H9 (cell line): ENCODE results near the gene TMEM190. TPM values are rescaled to one million over a fixed set of nuclear protein-coding genes. Genes with fewer than 3 reads are reported as not detected.

Source experiments
- DNase-seq: peaks from one replicate; pipeline ENCODE4 v3.0.0-alpha.2; 2017
- H2AFZ ChIP-seq: one replicate; pipeline ENCODE4 v1.6.1; 2013; ENCODE audit warnings: mild to moderate bottlenecking, low read length, control low read depth, moderate library complexity
- H2AK5ac ChIP-seq: 2 replicates; pipeline ENCODE4 v1.6.1; 2013; ENCODE audit warnings: low read length, control low read depth, mixed read lengths; ENCODE audit not compliant: insufficient read length
- H2BK120ac ChIP-seq: one replicate; pipeline ENCODE4 v1.6.1; 2013; ENCODE audit warnings: low read depth, mild to moderate bottlenecking, low read length, control low read depth, inconsistent platforms; ENCODE audit not compliant: poor library complexity, severe bottlenecking
- H2BK12ac ChIP-seq: 2 replicates; pipeline ENCODE4 v1.6.1; 2013; ENCODE audit warnings: low read length, control low read depth, mixed read lengths, low read depth; ENCODE audit not compliant: insufficient read length
- H2BK15ac ChIP-seq: 2 replicates; pipeline ENCODE4 v1.6.1; 2013; ENCODE audit warnings: low read depth, low read length, control low read depth
- H2BK20ac ChIP-seq: one replicate; pipeline ENCODE4 v1.6.1; 2013; ENCODE audit warnings: low read depth, mild to moderate bottlenecking, low read length, control low read depth, inconsistent platforms; ENCODE audit not compliant: poor library complexity, severe bottlenecking
- H2BK5ac ChIP-seq: 2 replicates; pipeline ENCODE4 v1.6.1; 2013; ENCODE audit warnings: low read length, control low read depth, mixed read lengths; ENCODE audit not compliant: insufficient read length
- H3K14ac ChIP-seq: 2 replicates; pipeline ENCODE4 v1.6.1; 2013; ENCODE audit warnings: low read length, control low read depth; ENCODE audit not compliant: insufficient read depth
- H3K18ac ChIP-seq: 2 replicates; pipeline ENCODE4 v1.6.1; 2013; ENCODE audit warnings: low read depth, mild to moderate bottlenecking, mixed read lengths, low read length, control low read depth; ENCODE audit not compliant: insufficient read length
- H3K23ac ChIP-seq: 2 replicates; pipeline ENCODE4 v1.6.1; 2013; ENCODE audit warnings: low read length, control low read depth, mixed read lengths, low read depth; ENCODE audit not compliant: insufficient read length
- H3K23me2 ChIP-seq: 2 replicates; pipeline ENCODE4 v1.6.1; 2013; ENCODE audit warnings: low read depth, mild to moderate bottlenecking, mixed read lengths, low read length, control low read depth; ENCODE audit not compliant: insufficient read length, poor library complexity, severe bottlenecking
- H3K27ac ChIP-seq: 2 replicates; pipeline ENCODE4 v1.5.1; 2013; ENCODE audit warnings: low read length, control low read depth, mixed read lengths, low read depth; ENCODE audit not compliant: insufficient read length
- H3K27me3 ChIP-seq: 2 replicates; pipeline ENCODE4 v1.6.1; 2013; ENCODE audit warnings: low read length, control low read depth, inconsistent platforms; ENCODE audit not compliant: insufficient read depth
- H3K4ac ChIP-seq: 2 replicates; pipeline ENCODE4 v1.6.1; 2013; ENCODE audit warnings: low read depth, mild to moderate bottlenecking, control low read depth, inconsistent platforms, low read length, moderate library complexity
- H3K4me1 ChIP-seq: 2 replicates; pipeline ENCODE4 v1.6.1; 2013; ENCODE audit warnings: low read length, control low read depth, inconsistent platforms; ENCODE audit not compliant: insufficient read depth
- H3K4me2 ChIP-seq: 2 replicates; pipeline ENCODE4 v1.6.1; 2013; ENCODE audit warnings: low read length, control low read depth, mixed read lengths; ENCODE audit not compliant: insufficient read length, insufficient read depth
- H3K56ac ChIP-seq: 2 replicates; pipeline ENCODE4 v1.6.1; 2013; ENCODE audit warnings: low read depth, mild to moderate bottlenecking, mixed read lengths, low read length, control low read depth; ENCODE audit not compliant: insufficient read length
- H3K79me1 ChIP-seq: 2 replicates; pipeline ENCODE4 v1.6.1; 2013; ENCODE audit warnings: low read depth, mild to moderate bottlenecking, moderate library complexity, low read length, control low read depth, inconsistent platforms; ENCODE audit not compliant: insufficient read depth, poor library complexity, severe bottlenecking
- H3K79me2 ChIP-seq: 2 replicates; pipeline ENCODE4 v1.6.1; 2013; ENCODE audit warnings: low read length, control low read depth, inconsistent platforms; ENCODE audit not compliant: insufficient read depth
- H3K9ac ChIP-seq: 2 replicates; pipeline ENCODE4 v1.6.1; 2013; ENCODE audit warnings: low read length, control low read depth, mixed read lengths; ENCODE audit not compliant: insufficient read length; ENCODE audit errors: extremely low read depth
- H3K9me3 ChIP-seq: one replicate; pipeline ENCODE4 v1.6.1; 2013; ENCODE audit warnings: low read depth, low read length, inconsistent platforms; ENCODE audit not compliant: control insufficient read depth
- H3T11ph ChIP-seq: one replicate; pipeline ENCODE4 v1.6.1; 2013; ENCODE audit warnings: mild to moderate bottlenecking, low read length, control low read depth, inconsistent platforms
- H4K20me1 ChIP-seq: one replicate; pipeline ENCODE4 v1.6.1; 2013; ENCODE audit not compliant: control insufficient read depth, insufficient read length, insufficient read depth
- H4K5ac ChIP-seq: 2 replicates; pipeline ENCODE4 v1.6.1; 2013; ENCODE audit warnings: low read depth, mild to moderate bottlenecking, mixed read lengths, low read length, control low read depth; ENCODE audit not compliant: insufficient read length
- H4K8ac ChIP-seq: replicated peaks from 2 replicates; pipeline ENCODE4 v1.6.1; 2013; ENCODE audit warnings: low read length, control low read depth, mixed read lengths, low read depth; ENCODE audit not compliant: insufficient read length
- H4K91ac ChIP-seq: 2 replicates; pipeline ENCODE4 v1.6.1; 2013; ENCODE audit warnings: low read depth, mild to moderate bottlenecking, moderate library complexity, mixed read lengths, low read length, control low read depth; ENCODE audit not compliant: insufficient read length
- H3K27ac Mint-ChIP-seq, 3 experiments: 2 replicates in 2 of 3; 3 replicates in 1 of 3; pipeline ENCODE4 v1.8.0; 2020 to 2021; ENCODE audit warnings: mixed read lengths in 3 of 3, mild to moderate bottlenecking in 1 of 3, moderate library complexity in 1 of 3
- H3K27me3 Mint-ChIP-seq: 2 replicates; pipeline ENCODE4 v1.8.0; 2021; ENCODE audit warnings: low read depth, mild to moderate bottlenecking, moderate library complexity, mixed read lengths
- H3K36me3 Mint-ChIP-seq, 3 experiments: 2 replicates in 2 of 3; 3 replicates in 1 of 3; pipeline ENCODE4 v1.8.0; 2020 to 2021; ENCODE audit warnings: low read depth in 3 of 3, mixed read lengths in 3 of 3; ENCODE audit not compliant: insufficient read depth in 1 of 3
- H3K4me1 Mint-ChIP-seq, 2 experiments: 2 replicates each; pipeline ENCODE4 v1.8.0; 2020; ENCODE audit warnings: mixed read lengths in 2 of 2
- H3K4me3 Mint-ChIP-seq, 2 experiments: 2 replicates in 1 of 2; 3 replicates in 1 of 2; pipeline ENCODE4 v1.8.0; 2020 to 2021; ENCODE audit warnings: mild to moderate bottlenecking in 2 of 2, mixed read lengths in 2 of 2, moderate library complexity in 1 of 2
- H3K9me3 Mint-ChIP-seq, 2 experiments: 2 replicates in 1 of 2; 3 replicates in 1 of 2; pipeline ENCODE4 v1.8.0; 2020; ENCODE audit warnings: mild to moderate bottlenecking in 2 of 2, mixed read lengths in 2 of 2, moderate library complexity in 1 of 2
- WGBS: extraction: QIAGEN DNeasy Blood & Tissue Kit; methylation state at CpG from one replicate; pipeline ENCODE4 v1.1.7; 2013; ENCODE audit warnings: missing lambda C conversion rate, low lambda C conversion rate, mixed read lengths; ENCODE audit not compliant: insufficient read length; ENCODE audit errors: extremely low coverage; 5-methylcytosine and 5-hydroxymethylcytosine counted together
- total RNA-seq: library from RNA; stranded (reverse); gene quantifications from 2 replicates; pipeline ENCODE4 v1.2.1, GENCODE V29; 2021
- TF ChIP-seq, protein P1 (sequence below): fragments of 200-600 bp; sonication (generic); conservative IDR thresholded peaks from 3 replicates; pipeline ENCODE4 v1.8.0; 2021; ENCODE audit warnings: antibody characterized with exemption, mild to moderate bottlenecking

Gene TMEM190
- total RNA-seq, 1 experiment from 2014 or later, result 1.5 TPM

DNA sequence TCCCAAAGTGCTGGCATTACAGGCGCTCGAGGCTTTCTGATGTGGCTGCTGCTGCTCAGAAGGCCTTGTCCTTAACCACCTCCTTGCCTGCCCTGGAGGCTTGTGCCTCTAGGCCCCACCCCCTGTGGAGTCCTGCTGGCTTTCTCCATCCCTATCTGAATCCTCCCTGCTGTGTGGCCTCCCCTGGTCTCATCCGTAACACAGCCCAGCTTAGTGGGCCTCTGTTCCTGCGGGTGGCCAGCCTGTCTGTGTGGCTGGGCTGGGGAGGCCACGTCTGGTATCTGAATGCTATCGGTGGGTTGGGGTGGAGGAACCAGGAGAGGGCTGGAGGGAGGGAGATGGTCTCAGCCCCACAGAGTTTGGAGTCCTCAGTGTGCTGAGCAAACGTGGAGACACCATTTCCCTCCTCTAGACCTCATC is 13.8 kb downstream of the TMEM190 start:
- peaks cover 40 to 50% (median 44%) of the 10 kb centered on the region in 3 experiments for H3K36me3 Mint-ChIP-seq
- H3K23ac ChIP-seq, result no peak overlapping the region
- H3K79me2 ChIP-seq, result peaks cover 17% of the 10 kb centered on the region; the same call in 1 of the 2 replicates
- H4K91ac ChIP-seq, result no peak overlapping the region
- no peak overlapping the region for H3K4ac ChIP-seq
- H3K79me1 ChIP-seq, result peaks cover 15% of the 10 kb centered on the region
- no peak overlapping the region for H3K9ac ChIP-seq
- H2AFZ ChIP-seq, result no peak overlapping the region
- no peak overlapping the region for H4K5ac ChIP-seq
- H2BK120ac ChIP-seq, result no peak overlapping the region
- H3K4me1 ChIP-seq, result peaks cover 4% of the 10 kb centered on the region
- no CpG with 5 or more reads among the region's 7 CpGs for WGBS
- no peak for DNase-seq
- no peak overlapping the region for H3K4me2 ChIP-seq
- H3K23me2 ChIP-seq, result peaks cover 10% of the 10 kb centered on the region
- H2BK15ac ChIP-seq, result no peak overlapping the region
- H3T11ph ChIP-seq, result no peak overlapping the region
- peak overlapping the region in 1 of 3 experiments; percentile 80; a peak in 2 of 7 replicates for H3K27ac Mint-ChIP-seq
- no peak overlapping the region for H3K56ac ChIP-seq
- H4K20me1 ChIP-seq, result peaks cover 3% of the 10 kb centered on the region
- H3K18ac ChIP-seq, result no peak overlapping the region
- peaks cover 0 to 2% of the 10 kb centered on the region in 2 experiments; a peak in 1 of 5 replicates for H3K9me3 Mint-ChIP-seq
- no peak overlapping the region for H3K27ac ChIP-seq
- TF ChIP-seq, protein P1, sequence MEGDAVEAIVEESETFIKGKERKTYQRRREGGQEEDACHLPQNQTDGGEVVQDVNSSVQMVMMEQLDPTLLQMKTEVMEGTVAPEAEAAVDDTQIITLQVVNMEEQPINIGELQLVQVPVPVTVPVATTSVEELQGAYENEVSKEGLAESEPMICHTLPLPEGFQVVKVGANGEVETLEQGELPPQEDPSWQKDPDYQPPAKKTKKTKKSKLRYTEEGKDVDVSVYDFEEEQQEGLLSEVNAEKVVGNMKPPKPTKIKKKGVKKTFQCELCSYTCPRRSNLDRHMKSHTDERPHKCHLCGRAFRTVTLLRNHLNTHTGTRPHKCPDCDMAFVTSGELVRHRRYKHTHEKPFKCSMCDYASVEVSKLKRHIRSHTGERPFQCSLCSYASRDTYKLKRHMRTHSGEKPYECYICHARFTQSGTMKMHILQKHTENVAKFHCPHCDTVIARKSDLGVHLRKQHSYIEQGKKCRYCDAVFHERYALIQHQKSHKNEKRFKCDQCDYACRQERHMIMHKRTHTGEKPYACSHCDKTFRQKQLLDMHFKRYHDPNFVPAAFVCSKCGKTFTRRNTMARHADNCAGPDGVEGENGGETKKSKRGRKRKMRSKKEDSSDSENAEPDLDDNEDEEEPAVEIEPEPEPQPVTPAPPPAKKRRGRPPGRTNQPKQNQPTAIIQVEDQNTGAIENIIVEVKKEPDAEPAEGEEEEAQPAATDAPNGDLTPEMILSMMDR, result no peak
- no peak overlapping the region for H2BK20ac ChIP-seq
- H3K9me3 ChIP-seq, result no peaks in the 10 kb centered on the region
- no peak overlapping the region for H2BK12ac ChIP-seq
- H2AK5ac ChIP-seq, result no peak overlapping the region
- peaks cover 57 to 71% of the 10 kb centered on the region in 2 experiments for H3K4me1 Mint-ChIP-seq
- no peak overlapping the region for H3K14ac ChIP-seq
- no peaks in the 10 kb centered on the region for H3K27me3 ChIP-seq
- H3K27me3 Mint-ChIP-seq, result peaks cover 2% of the 10 kb centered on the region
- no peak overlapping the region; a peak in 2 of 5 replicates for H3K4me3 Mint-ChIP-seq
- no peak overlapping the region for H2BK5ac ChIP-seq
- H4K8ac ChIP-seq, result no peak overlapping the region
